Right ventricle myocardium inferior (tissue), 1 donor: ENCODE results near the gene TMEM223. TPM values are rescaled to one million over a fixed set of nuclear protein-coding genes. Genes with fewer than 3 reads are reported as not detected.

Experiments
- ATAC-seq: fragments of 200-7000 bp; cut with Tn5 transposase; one replicate; pipeline ENCODE4 v1.9.1; 2020; ENCODE audit warnings: mild to moderate bottlenecking, moderate library complexity
- DNase-seq: peaks from one replicate; pipeline ENCODE4 v3.0.0; 2021; ENCODE audit errors: missing footprints
- intact Hi-C: fragments of 100-400 bp; cut with DNase I; formaldehyde crosslinking; loops from one replicate; pipeline ENCODE4 v1.11.0; 2022
- total RNA-seq: library from RNA; stranded (reverse); fragmentation: NEBNext Ultra II Directional; extraction: Animal tissue kit (Norgen Biotek cat#: 25700); gene quantifications from one replicate; pipeline ENCODE4 v1.2.1, GENCODE V29; 2021
- donor health status: DM: no; HTN: yes; CAD: no; lungs with severe emphysema.

TMEM223 gene
- total RNA-seq, 1 donor from 2014 or later = 18.0 TPM

- peak; percentile 93 for ATAC-seq
- intact Hi-C loops = loop anchor here (2.0 kb wide), 1 partner anchor 36 kb away; no protein-coding TSS in a partner anchor
- peak; percentile 98 for DNase-seq
Measured at GRCh38 chr11:62805076-62805892, 13.5 kb upstream of the TMEM223 start, which contains the start of gene NXF1. Gene NXF1 (minus strand): TSS chr11:62805440. CDS start chr11:62805356, 84 bp downstream.

DNA sequence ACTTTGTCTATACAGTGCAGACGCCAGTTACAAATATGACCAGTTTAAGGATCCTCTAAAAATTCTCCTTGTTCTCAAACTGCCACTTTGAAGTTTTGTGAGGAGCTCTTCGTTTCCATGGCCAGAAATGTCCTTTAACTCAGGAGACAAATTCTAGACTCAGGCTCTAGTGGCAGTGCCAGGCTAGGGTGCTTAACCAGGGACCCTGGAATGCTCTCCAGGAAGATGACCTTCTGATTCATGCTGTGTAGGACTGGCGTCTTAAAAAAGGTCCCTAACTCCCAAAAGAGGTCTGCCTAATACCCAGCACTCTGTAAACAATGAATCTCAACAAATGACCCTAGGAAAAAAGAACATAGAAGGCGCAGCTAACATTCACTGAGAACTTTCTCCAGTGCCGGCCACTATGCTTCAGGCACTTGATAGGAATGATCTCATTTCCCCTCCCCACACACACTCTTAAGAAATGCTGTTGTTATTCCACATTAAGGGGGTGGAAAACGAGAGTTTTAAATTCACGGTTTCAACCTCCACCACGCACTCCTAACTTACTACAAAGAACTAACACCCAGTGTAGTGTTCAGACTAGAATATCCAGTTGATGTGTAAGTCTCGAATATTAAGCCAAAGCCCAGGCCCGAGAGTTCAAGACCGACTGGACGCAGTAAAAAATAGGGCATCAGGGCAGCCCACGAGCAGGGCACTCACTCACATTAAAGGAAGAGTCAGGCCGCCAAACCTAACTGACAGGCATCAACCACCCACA, 12.7 kb upstream of the TMEM223 start:
- intact Hi-C loops = loop anchor here (2.0 kb wide), 1 partner anchor 36 kb away; no protein-coding TSS in a partner anchor
- DNase-seq (no peak), ATAC-seq (no peak)

GRCh38 chr11:62801071-62801470, 9.3 kb upstream of the TMEM223 start:
- DNase-seq (no peak), ATAC-seq (no peak)
- intact Hi-C loops = no loop called here

DNA sequence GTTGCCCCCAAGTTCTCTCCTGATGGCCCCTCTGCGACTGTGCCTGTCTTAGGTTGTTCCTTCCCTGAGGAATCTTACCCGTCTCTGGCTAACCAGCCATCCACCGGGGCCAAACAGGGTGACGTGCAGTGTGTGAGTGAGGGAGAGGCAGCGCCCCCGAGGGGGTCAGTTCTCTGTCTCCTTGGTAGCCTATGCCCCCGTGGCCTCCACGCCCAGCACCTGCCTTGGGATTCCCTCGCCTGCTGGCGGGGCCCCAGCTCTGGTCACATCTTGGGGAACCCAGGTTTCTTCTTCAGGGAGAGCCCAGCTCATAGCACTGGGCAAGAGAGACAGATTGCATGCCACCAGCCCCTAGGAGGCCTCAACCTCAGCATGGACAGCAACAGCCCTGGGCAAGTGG, 7.7 kb upstream of the TMEM223 start:
- intact Hi-C loops = no loop called here

GRCh38 chr11:62796281-62796680, 4.5 kb upstream of the TMEM223 start:
- ATAC-seq = no peak
- no peak for DNase-seq
- intact Hi-C loops = no loop called here

More for the DNA sequence above, 7.7 kb upstream of the TMEM223 start:
- DNase-seq (no peak), ATAC-seq (no peak)

GRCh38 chr11:62794201-62794775, 2.5 kb upstream of the TMEM223 start:
- no peak for DNase-seq
- ATAC-seq = no peak
- intact Hi-C loops = no loop called here

DNA sequence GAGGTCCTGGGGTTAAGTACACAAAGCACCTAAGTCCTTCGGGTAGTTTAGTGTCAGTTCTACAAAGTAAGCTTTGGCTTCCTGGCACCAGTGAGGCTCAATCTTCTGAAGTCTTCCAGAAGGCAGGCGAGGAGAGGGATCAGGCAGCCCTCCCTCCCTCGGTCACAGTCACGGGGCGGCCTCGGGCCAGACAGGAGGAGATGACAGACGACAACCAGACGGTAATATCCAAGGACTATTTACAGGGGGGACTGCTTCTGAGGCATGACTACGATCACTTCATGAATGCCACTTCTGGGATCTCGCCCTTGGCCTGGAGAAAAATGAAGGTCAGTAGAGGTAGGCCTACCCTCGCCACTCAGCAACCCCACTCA, 383 bp upstream of the TMEM223 start:
- ATAC-seq (peak; percentile 32), DNase-seq (peak; percentile 71)
- intact Hi-C loops = no loop called here

GRCh38 chr11:62789576-62789975, 2.2 kb downstream of the TMEM223 start:
- DNase-seq = no peak
- intact Hi-C loops = loop anchor here (5.0 kb wide), 1 partner anchor 43 kb away; the partner anchor contains the start of genes STX5 and TEX54
- no peak for ATAC-seq

DNA sequence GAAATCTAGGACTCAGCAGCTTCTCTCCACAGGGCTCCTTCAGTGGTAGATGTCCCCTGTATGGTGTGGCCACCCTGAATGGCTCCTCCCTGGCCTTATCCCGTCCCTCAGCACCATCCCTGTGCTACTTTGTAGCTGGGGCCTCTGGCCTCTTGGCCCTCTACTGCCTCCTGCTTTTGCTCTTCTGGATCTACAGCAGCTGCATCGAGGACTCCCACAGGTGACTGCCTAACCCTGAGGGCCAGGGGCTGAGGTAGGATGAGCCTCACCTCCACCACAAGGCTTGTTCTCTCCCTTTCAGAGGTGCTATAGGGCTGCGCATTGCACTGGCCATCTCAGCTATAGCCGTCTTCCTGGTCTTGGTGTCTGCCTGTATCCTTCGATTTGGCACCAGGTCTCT, 2.8 kb downstream of the TMEM223 start:
- ATAC-seq (no peak), DNase-seq (no peak)
- intact Hi-C loops = loop anchor here (5.0 kb wide), 1 partner anchor 43 kb away; the partner anchor contains the start of genes STX5 and TEX54

GRCh38 chr11:62787005-62787759, 4.6 kb downstream of the TMEM223 start, which contains the start of gene TMEM179B:
Gene TMEM179B (plus strand): TSS chr11:62787402. CDS start chr11:62787432, 30 bp downstream.
- intact Hi-C loops = loop anchor here (2.0 to 5.0 kb wide), 4 partner anchors 45 to 78 kb away; partner anchors contain the start of genes STX5, TEX54 and TTC9C

DNA sequence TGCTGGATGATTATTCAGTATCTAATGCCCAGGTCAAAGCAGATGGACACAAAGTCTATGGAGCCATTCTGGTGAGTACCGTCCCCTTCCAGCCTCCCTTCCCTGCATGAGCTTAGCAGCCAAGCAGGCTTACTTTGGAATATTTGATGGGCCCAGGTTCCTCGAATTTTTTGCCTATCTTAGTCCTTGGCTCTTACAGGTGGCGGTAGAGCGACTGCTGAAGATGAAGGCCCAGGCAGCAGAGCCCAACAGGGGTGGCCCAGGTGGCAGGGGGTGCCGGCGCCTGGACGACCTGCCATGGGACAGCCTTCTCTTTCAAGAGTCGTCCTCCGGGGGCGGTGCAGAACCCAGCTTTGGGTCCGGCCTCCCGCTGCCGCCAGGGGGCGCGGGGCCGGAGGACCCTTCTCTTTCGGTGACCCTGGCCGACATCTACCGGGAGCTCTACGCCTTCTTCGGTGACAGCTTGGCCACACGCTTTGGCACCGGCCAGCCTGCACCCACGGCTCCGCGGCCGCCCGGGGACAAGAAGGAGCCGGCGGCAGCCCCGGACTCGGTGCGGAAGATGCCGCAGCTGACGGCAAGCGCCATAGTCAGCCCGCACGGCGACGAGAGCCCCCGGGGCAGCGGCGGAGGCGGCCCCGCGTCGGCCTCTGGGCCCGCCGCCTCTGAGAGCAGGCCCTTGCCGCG, 5.3 kb downstream of the TMEM223 start:
- intact Hi-C loops = loop anchor here (1.0 to 5.0 kb wide), 6 partner anchors 15 to 78 kb away; partner anchors contain the start of genes STX5, TAF6L, TEX54 and TTC9C
- DNase-seq (peak; percentile 95), ATAC-seq (peak; percentile 87)

More at GRCh38 chr11:62787005-62787759, 4.6 kb downstream of the TMEM223 start, which contains the start of gene TMEM179B:
- ATAC-seq (peak; percentile 88), DNase-seq (peak; percentile 99)

DNA sequence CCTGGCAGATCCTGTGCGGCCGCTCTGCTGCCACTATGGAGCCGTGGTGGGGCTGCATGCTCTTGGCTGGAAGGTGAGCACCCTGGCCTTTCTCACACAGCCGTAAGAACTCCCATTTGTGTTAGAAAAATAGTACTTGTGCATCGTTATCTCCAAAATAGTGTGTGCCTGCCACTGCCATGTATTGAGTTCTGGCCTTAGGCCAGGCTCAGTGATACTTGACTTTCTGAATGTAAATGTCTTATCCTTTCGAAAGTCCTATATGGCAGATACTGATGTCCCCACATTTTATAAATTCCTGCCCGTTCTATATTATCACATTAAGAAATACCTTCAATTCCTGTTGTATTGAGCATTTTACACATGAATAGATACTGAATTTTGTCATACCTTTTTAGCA, 9.1 kb downstream of the TMEM223 start:
- ATAC-seq (no peak), DNase-seq (no peak)
- intact Hi-C loops = no loop called here

DNA sequence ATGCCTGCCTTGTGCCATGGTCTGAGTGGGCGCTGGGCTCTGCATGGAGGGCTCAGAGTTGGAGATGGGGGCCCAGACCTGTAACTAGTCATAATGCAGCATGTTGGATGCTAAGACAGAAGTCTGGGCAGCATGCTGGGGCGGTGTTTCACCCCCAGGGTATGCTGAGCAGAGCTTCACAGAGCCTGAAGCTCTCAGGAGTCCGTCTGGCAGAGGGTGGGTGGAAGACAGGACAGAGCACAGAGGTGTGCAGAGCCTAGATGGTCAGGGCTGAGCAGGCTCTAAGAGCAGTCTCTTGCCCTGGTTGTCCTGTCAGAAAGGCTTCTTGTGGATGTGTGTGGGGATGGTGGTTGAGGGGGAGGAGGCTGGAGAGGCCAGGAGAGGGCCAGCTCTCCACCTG, 13.4 kb downstream of the TMEM223 start:
- DNase-seq (no peak), ATAC-seq (no peak)
- intact Hi-C loops = no loop called here

DNA sequence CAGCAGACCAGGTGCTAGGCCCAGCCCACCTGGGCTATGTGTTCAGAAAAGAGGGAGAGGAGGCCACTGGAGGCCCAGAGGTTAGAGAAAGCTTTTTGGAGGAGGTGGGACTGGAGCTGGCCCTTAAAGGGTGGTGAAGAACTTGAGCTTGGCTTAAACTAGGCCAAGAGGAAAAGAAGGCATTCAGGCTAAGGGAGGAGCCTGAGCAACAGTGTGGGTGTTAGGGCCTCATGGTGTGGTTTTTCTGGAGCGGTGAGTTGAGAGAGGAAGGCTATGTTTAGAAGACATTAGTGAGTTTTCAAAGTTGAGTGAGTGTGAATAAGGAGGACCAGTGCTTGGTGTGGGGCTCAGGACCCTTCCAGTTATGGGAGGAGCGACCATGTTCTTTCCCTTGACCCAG, 14.4 kb downstream of the TMEM223 start:
- DNase-seq (no peak), ATAC-seq (no peak)
- intact Hi-C loops = no loop called here

DNA sequence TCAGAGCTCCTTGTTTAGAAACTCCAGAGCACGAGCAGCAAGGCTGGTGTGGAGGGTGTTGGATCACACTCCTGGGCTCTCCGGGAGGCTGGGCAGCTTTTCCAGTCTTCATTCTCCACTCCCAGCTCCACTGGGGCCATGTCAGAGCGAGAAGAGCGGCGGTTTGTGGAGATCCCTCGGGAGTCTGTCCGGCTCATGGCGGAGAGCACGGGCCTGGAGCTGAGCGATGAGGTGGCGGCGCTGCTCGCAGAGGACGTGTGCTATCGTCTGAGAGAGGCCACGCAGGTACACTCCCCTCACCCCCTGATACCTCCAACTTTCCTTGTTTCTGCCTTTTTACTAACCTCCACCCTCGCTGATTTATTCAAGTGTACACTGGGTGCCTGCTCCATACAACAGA, 16.2 kb downstream of the TMEM223 start:
- DNase-seq = no peak
- ATAC-seq = no peak
- intact Hi-C loops = no loop called here

DNA sequence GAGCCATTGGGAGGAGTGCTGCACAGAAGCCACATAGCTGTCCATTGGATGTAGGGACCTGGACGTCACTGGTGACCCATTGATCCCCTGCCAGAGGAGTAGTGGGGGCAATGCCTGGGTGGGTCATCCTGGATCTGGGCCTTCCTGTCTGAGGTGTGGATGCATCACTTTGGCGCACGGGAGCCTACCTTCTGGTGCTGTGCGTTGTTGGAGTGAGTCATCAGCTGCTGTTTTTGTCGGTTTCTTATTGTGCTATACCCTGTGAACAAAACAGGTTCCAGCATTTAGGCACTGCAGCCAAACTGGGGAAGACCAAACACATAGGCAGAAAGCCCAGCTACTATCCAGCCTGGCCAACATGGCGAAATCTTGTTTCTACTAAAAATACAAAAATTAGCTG, 17.4 kb downstream of the TMEM223 start:
- intact Hi-C loops = no loop called here
- DNase-seq = no peak
- no peak for ATAC-seq

- intact Hi-C loops = loop anchor here (1.0 kb wide), 1 partner anchor 15 kb away; no protein-coding TSS in a partner anchor
Measured at GRCh38 chr11:62771144-62772021, 20.4 kb downstream of the TMEM223 start, which contains the start of gene TAF6L. Gene TAF6L (plus strand): TSS chr11:62771396. CDS start chr11:62775784, 4,388 bp downstream.

More at GRCh38 chr11:62771144-62772021, 20.4 kb downstream of the TMEM223 start, which contains the start of gene TAF6L:
- peak; percentile 99 for DNase-seq
- ATAC-seq = peak; percentile 98
